BLaER1 (cell line): Measurements from ENCODE around the gene MED19.
A peak's percentile ranks its signal among the peaks of the same experiment; 100 is the strongest.

ENCODE experiments used
- H3K27ac ChIP-seq: shearing (Covaris generic); formaldehyde crosslinking; 2 replicates; pipeline ENCODE4 v1.8.1; 2022
- H3K27me3 ChIP-seq: shearing (Covaris generic); formaldehyde crosslinking; 2 replicates; pipeline ENCODE4 v1.8.1; 2022
- H3K36me3 ChIP-seq: shearing (Covaris generic); formaldehyde crosslinking; 2 replicates; pipeline ENCODE4 v1.8.1; 2022
- H3K4me1 ChIP-seq: shearing (Covaris generic); formaldehyde crosslinking; 2 replicates; pipeline ENCODE4 v1.8.1; 2022
- H3K4me2 ChIP-seq: shearing (Covaris generic); formaldehyde crosslinking; 2 replicates; pipeline ENCODE4 v1.8.1; 2022
- H3K4me3 ChIP-seq: shearing (Covaris generic); formaldehyde crosslinking; 2 replicates; pipeline ENCODE4 v1.8.1; 2022
- H3K9ac ChIP-seq: shearing (Covaris generic); formaldehyde crosslinking; 2 replicates; pipeline ENCODE4 v1.8.1; 2022
- H3K9me3 ChIP-seq: shearing (Covaris generic); formaldehyde crosslinking; 2 replicates; pipeline ENCODE4 v1.8.1; 2022
- H4K20me1 ChIP-seq: shearing (Covaris generic); formaldehyde crosslinking; 2 replicates; pipeline ENCODE4 v1.8.1; 2022
- Cebpa-rat ChIP-seq: shearing (Covaris generic); IDR thresholded peaks from 2 replicates; pipeline ENCODE4 v1.8.1; 2022

The MED19 gene

GRCh38 chr11:57675176-57675941 lies 36.7 kb downstream of the MED19 start:
- H3K36me3 ChIP-seq: peaks cover 99% of the 10 kb centered on the region

GRCh38 chr11:57674251-57674650 lies 37.8 kb downstream of the MED19 start:
- Histone ChIP-seq H3K4me3 (no peak overlapping the region), H3K9ac (no peak overlapping the region), H4K20me1 (peaks cover 100% of the 10 kb centered on the region), H3K4me2 (no peak overlapping the region), H3K36me3 (peaks cover 91% of the 10 kb centered on the region), H3K9me3 (no peaks in the 10 kb centered on the region), H3K27me3 (no peaks in the 10 kb centered on the region), H3K27ac (no peak overlapping the region), H3K4me1 (peaks cover 15% of the 10 kb centered on the region)
- TF ChIP-seq Cebpa-rat: no peak

More at GRCh38 chr11:57675176-57675941, 36.7 kb downstream of the MED19 start:
- no peak overlapping the region for H3K27ac ChIP-seq
- no peak overlapping the region for H3K4me3 ChIP-seq
- TF ChIP-seq Cebpa-rat: no peak
- H3K4me1 ChIP-seq: peaks cover 5% of the 10 kb centered on the region; the same call in 1 of the 2 replicates
- no peaks in the 10 kb centered on the region for H3K9me3 ChIP-seq
- H4K20me1 ChIP-seq: peaks cover 100% of the 10 kb centered on the region
- no peak overlapping the region for H3K4me2 ChIP-seq
- no peaks in the 10 kb centered on the region for H3K27me3 ChIP-seq
- no peak overlapping the region for H3K9ac ChIP-seq

- Histone ChIP-seq H3K9ac (peak overlapping the region; percentile 99), H3K9me3 (no peaks in the 10 kb centered on the region), H3K36me3 (peaks cover 33% of the 10 kb centered on the region), H3K27ac (peak overlapping the region; percentile 100), H3K4me3 (peak overlapping the region; percentile 94), H3K27me3 (no peaks in the 10 kb centered on the region), H3K4me2 (peak overlapping the region; percentile 93), H3K4me1 (peaks cover 28% of the 10 kb centered on the region), H4K20me1 (peaks cover 52% of the 10 kb centered on the region)
- TF ChIP-seq Cebpa-rat: no peak
Observed at GRCh38 chr11:57668434-57668782, 43.6 kb downstream of the MED19 start.

- Histone ChIP-seq H3K27me3 (no peaks in the 10 kb centered on the region), H4K20me1 (peaks cover 47% of the 10 kb centered on the region), H3K4me1 (peaks cover 28% of the 10 kb centered on the region), H3K9ac (peak within 1 kb of the TSS; percentile 99), H3K36me3 (peaks cover 30% of the 10 kb centered on the region), H3K27ac (peak within 1 kb of the TSS; percentile 100), H3K4me3 (peak within 1 kb of the TSS; percentile 94), H3K9me3 (no peaks in the 10 kb centered on the region), H3K4me2 (peak within 1 kb of the TSS; percentile 93)
- no peak for TF ChIP-seq Cebpa-rat
Observed at GRCh38 chr11:57667736-57668433, 44.1 kb downstream of the MED19 start, which contains the start of gene ZDHHC5. Gene ZDHHC5 (plus strand): TSS chr11:57668114. CDS start chr11:57673091, 4,977 bp downstream.

- no peak for TF ChIP-seq Cebpa-rat
- peaks cover 34% of the 10 kb centered on the region for H3K4me1 ChIP-seq
- no peaks in the 10 kb centered on the region for H3K27me3 ChIP-seq
- H3K36me3 ChIP-seq: peaks cover 30% of the 10 kb centered on the region
- H3K9ac ChIP-seq: peak overlapping the region; percentile 99
- peaks cover 40% of the 10 kb centered on the region for H4K20me1 ChIP-seq
- peak overlapping the region; percentile 94 for H3K4me3 ChIP-seq
- peak overlapping the region; percentile 79 for H3K4me2 ChIP-seq
- no peaks in the 10 kb centered on the region for H3K9me3 ChIP-seq
- H3K27ac ChIP-seq: peak overlapping the region; percentile 100
Observed at GRCh38 chr11:57667117-57667735, 44.8 kb downstream of the MED19 start.

- H4K20me1 ChIP-seq: peaks cover 32% of the 10 kb centered on the region
- no peak for TF ChIP-seq Cebpa-rat
- H3K4me1 ChIP-seq: peaks cover 16% of the 10 kb centered on the region
- H3K27me3 ChIP-seq: no peaks in the 10 kb centered on the region
- H3K9me3 ChIP-seq: no peaks in the 10 kb centered on the region
- peaks cover 41% of the 10 kb centered on the region for H3K36me3 ChIP-seq
- H3K4me2 ChIP-seq: no peak overlapping the region
- no peak overlapping the region for H3K4me3 ChIP-seq
- H3K9ac ChIP-seq: no peak overlapping the region
- H3K27ac ChIP-seq: no peak overlapping the region
Observed at GRCh38 chr11:57663975-57664374, 48.0 kb downstream of the MED19 start.

- Histone ChIP-seq H4K20me1 (peaks cover 35% of the 10 kb centered on the region), H3K4me1 (peaks cover 23% of the 10 kb centered on the region), H3K4me2 (no peak overlapping the region), H3K27me3 (no peaks in the 10 kb centered on the region), H3K36me3 (peaks cover 43% of the 10 kb centered on the region), H3K9me3 (no peaks in the 10 kb centered on the region), H3K4me3 (no peak overlapping the region), H3K9ac (no peak overlapping the region), H3K27ac (no peak overlapping the region)
- no peak for TF ChIP-seq Cebpa-rat
Observed at GRCh38 chr11:57662893-57663292, 49.1 kb downstream of the MED19 start.

- peaks cover 37% of the 10 kb centered on the region for H4K20me1 ChIP-seq
- no peaks in the 10 kb centered on the region for H3K9me3 ChIP-seq
- 0 out of 2 replicates have a peak overlapping the region, but pooled peaks have one; percentile 43 for H3K9ac ChIP-seq
- no peak for TF ChIP-seq Cebpa-rat
- no peak overlapping the region for H3K27ac ChIP-seq
- peaks cover 22% of the 10 kb centered on the region for H3K4me1 ChIP-seq
- H3K27me3 ChIP-seq: no peaks in the 10 kb centered on the region
- peaks cover 43% of the 10 kb centered on the region for H3K36me3 ChIP-seq
- H3K4me3 ChIP-seq: no peak overlapping the region
- H3K4me2 ChIP-seq: no peak overlapping the region
Observed at GRCh38 chr11:57659669-57660068, 52.3 kb downstream of the MED19 start.

- Histone ChIP-seq H3K27me3 (no peaks in the 10 kb centered on the region), H3K4me3 (peak overlapping the region; percentile 79), H3K4me2 (peak overlapping the region; percentile 96), H3K27ac (peak overlapping the region; percentile 66), H3K9ac (peak overlapping the region; percentile 84), H4K20me1 (peaks cover 37% of the 10 kb centered on the region), H3K4me1 (peaks cover 26% of the 10 kb centered on the region), H3K36me3 (peaks cover 41% of the 10 kb centered on the region), H3K9me3 (no peaks in the 10 kb centered on the region)
- TF ChIP-seq Cebpa-rat: no peak
Observed at GRCh38 chr11:57658023-57658361, 54.0 kb downstream of the MED19 start.
